H1 (cell line): ENCODE data around the gene SLC43A2.

ENCODE experiments used
- CHD2 ChIP-seq: IDR thresholded peaks from 2 replicates; pipeline ENCODE4 v1.6.1; 2012; ENCODE audit warnings: low read length, improper control_type of control experiment
- EZH2 ChIP-seq: fragments of 200-600 bp; sonication (generic); IDR thresholded peaks from 2 replicates; pipeline ENCODE4 v1.7.1; 2012; ENCODE audit warnings: low read depth, mild to moderate bottlenecking, moderate library complexity, low read length, inconsistent platforms; ENCODE audit not compliant: severe bottlenecking
- GABPA ChIP-seq: IDR thresholded peaks from 2 replicates; pipeline ENCODE4 v1.6.1; 2011; ENCODE audit warnings: mild to moderate bottlenecking, low read length, moderate library complexity, borderline replicate concordance; ENCODE audit not compliant: insufficient read depth
- HDAC6 ChIP-seq: IDR thresholded peaks from one replicate; pipeline ENCODE4 v1.7.1; 2012; ENCODE audit warnings: low read depth, mild to moderate bottlenecking, inconsistent platforms, low read length, moderate library complexity
- KDM5A ChIP-seq: fragments of 200-600 bp; IDR thresholded peaks from 2 replicates; pipeline ENCODE4 v1.7.1; 2012; ENCODE audit warnings: mild to moderate bottlenecking, low read length, inconsistent platforms, mixed read lengths
- POLR2A ChIP-seq, 2 experiments: IDR thresholded peaks; 1 replicate in 1 of 2; 2 replicates in 1 of 2; pipeline ENCODE4 v1.6.1; 2011; ENCODE audit warnings: low read depth in 2 of 2, low read length in 2 of 2, mild to moderate bottlenecking in 2 of 2; ENCODE audit errors: control extremely low read depth in 1 of 2
- POLR2AphosphoS5 ChIP-seq: IDR thresholded peaks from 2 replicates; pipeline ENCODE4 v1.6.1; 2011; ENCODE audit warnings: low read depth, low read length
- POU5F1 ChIP-seq: IDR thresholded peaks from 2 replicates; pipeline ENCODE4 v1.6.1; 2011; ENCODE audit warnings: low read depth, mild to moderate bottlenecking, low read length, moderate library complexity
- SIN3A ChIP-seq, 2 experiments: IDR thresholded peaks in 1 of 2; conservative IDR thresholded peaks in 1 of 2; 2 replicates each; pipeline ENCODE4 v1.6.1; 2011 to 2012; ENCODE audit warnings: low read length in 2 of 2, improper control_type of control experiment in 1 of 2, low read depth in 1 of 2, mild to moderate bottlenecking in 1 of 2
- SRF ChIP-seq: IDR thresholded peaks from 2 replicates; pipeline ENCODE4 v1.6.1; 2011; ENCODE audit warnings: mild to moderate bottlenecking, low read depth, low read length, moderate library complexity
- ZNF274 ChIP-seq: IDR thresholded peaks from 2 replicates; pipeline ENCODE4 v1.7.0; 2012; ENCODE audit warnings: low read length, borderline replicate concordance; ENCODE audit errors: extremely low read depth
- TF ChIP-seq, protein P1 (sequence below), 3 experiments: IDR thresholded peaks; 1 replicate in 2 of 3; 2 replicates in 1 of 3; pipeline versions ENCODE4 v1.5.1 to v1.6.1; 2011; ENCODE audit warnings: low read length in 3 of 3, mild to moderate bottlenecking in 3 of 3, inconsistent platforms in 2 of 3, low read depth in 1 of 3, moderate library complexity in 1 of 3; ENCODE audit not compliant: insufficient read depth in 1 of 3; ENCODE audit errors: control extremely low read depth in 1 of 3
- TF ChIP-seq, protein P2 (sequence below): IDR thresholded peaks from 2 replicates; pipeline ENCODE4 v1.6.1; 2011; ENCODE audit warnings: low read length, improper control_type of control experiment

DNA sequence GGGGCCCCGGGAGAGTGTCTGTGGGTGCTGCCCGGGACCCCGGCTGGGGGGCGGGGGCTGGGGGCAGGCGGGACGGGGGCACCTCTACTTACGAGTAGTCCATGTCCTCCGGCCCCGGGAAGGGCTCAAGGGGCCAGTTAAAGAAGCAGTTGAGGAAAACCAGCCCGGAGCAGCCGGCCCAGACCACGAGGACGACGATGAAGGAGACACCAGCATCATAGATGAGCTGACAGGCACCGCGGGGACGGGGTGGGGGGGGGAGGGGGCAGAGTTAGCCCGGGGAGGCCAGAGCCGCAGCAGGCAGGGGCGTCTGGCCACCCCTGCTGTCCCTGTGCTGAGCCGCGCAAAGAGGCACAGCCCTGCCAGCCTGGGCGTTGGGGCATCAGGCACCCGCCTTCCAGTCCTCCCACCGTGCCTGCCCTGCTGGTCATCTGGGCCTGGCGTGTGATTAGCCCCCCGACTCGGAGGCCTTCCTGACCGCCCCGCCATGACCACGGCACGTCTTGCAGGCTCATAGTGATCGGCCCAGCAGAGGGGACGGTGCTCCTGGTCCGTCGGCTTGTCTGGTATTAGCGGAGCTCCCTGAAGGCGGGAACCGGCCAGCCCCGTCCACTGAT lies 37.1 kb downstream of the SLC43A2 start:
- TF ChIP-seq POLR2AphosphoS5: no peak
- no peak for TF ChIP-seq POLR2A (IDR thresholded peaks at IDR 0.05; ENCODE audit: control extremely low read depth in 1 of 2, low read depth in 2 of 2, low read length in 2 of 2)
- TF ChIP-seq EZH2: no peak
- TF ChIP-seq, protein P1, sequence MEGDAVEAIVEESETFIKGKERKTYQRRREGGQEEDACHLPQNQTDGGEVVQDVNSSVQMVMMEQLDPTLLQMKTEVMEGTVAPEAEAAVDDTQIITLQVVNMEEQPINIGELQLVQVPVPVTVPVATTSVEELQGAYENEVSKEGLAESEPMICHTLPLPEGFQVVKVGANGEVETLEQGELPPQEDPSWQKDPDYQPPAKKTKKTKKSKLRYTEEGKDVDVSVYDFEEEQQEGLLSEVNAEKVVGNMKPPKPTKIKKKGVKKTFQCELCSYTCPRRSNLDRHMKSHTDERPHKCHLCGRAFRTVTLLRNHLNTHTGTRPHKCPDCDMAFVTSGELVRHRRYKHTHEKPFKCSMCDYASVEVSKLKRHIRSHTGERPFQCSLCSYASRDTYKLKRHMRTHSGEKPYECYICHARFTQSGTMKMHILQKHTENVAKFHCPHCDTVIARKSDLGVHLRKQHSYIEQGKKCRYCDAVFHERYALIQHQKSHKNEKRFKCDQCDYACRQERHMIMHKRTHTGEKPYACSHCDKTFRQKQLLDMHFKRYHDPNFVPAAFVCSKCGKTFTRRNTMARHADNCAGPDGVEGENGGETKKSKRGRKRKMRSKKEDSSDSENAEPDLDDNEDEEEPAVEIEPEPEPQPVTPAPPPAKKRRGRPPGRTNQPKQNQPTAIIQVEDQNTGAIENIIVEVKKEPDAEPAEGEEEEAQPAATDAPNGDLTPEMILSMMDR (IDR thresholded peaks at IDR 0.05; ENCODE audit: control extremely low read depth in 1 of 3, insufficient read depth in 1 of 3, low read depth in 1 of 3, low read length in 3 of 3): no peak
- no peak for TF ChIP-seq CHD2
- TF ChIP-seq GABPA: no peak
- TF ChIP-seq ZNF274: no peak
- TF ChIP-seq SRF: no peak
- no peak for TF ChIP-seq POU5F1
- no peak for TF ChIP-seq HDAC6
- TF ChIP-seq KDM5A: no peak
- no peak for TF ChIP-seq SIN3A (conservative IDR thresholded peaks at IDR 0.05 in 1 of 2, IDR thresholded peaks at IDR 0.05 in 1 of 2; ENCODE audit: low read depth in 1 of 2, low read length in 2 of 2)
- TF ChIP-seq, protein P2, sequence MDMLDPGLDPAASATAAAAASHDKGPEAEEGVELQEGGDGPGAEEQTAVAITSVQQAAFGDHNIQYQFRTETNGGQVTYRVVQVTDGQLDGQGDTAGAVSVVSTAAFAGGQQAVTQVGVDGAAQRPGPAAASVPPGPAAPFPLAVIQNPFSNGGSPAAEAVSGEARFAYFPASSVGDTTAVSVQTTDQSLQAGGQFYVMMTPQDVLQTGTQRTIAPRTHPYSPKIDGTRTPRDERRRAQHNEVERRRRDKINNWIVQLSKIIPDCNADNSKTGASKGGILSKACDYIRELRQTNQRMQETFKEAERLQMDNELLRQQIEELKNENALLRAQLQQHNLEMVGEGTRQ: no peak
